Neural progenitor cell (in vitro differentiated cells): ENCODE results near the gene ECM2. TPM values are rescaled to one million over a fixed set of nuclear protein-coding genes. Genes with fewer than 3 reads are reported as not detected.

ENCODE experiments used
- DNase-seq: peaks from one replicate; pipeline ENCODE4 v3.0.0-alpha.2; 2016; ENCODE audit warnings: low spot score
- H2AFZ ChIP-seq: fragments of 200-600 bp; sonication (generic); replicated peaks from 2 replicates; pipeline ENCODE4 v1.6.1; 2016; ENCODE audit warnings: antibody characterized with exemption
- H3F3A ChIP-seq: fragments of 200-600 bp; sonication (generic); 2 replicates; pipeline ENCODE4 v1.6.1; 2016; ENCODE audit warnings: antibody characterized with exemption, low read depth
- H3K27ac ChIP-seq: fragments of 200-600 bp; sonication (generic); 2 replicates; pipeline ENCODE4 v1.5.1; 2016; ENCODE audit warnings: mild to moderate bottlenecking
- H3K27me3 ChIP-seq: fragments of 200-600 bp; sonication (generic); 2 replicates; pipeline ENCODE4 v1.6.1; 2016; ENCODE audit warnings: mild to moderate bottlenecking, moderate library complexity
- H3K36me3 ChIP-seq: fragments of 200-600 bp; sonication (generic); 2 replicates; pipeline ENCODE4 v1.5.1; 2016
- H3K4me1 ChIP-seq: fragments of 200-600 bp; sonication (generic); 2 replicates; pipeline ENCODE4 v1.6.1; 2016; ENCODE audit warnings: mixed run types
- H3K4me2 ChIP-seq: fragments of 200-600 bp; sonication (generic); 2 replicates; pipeline ENCODE4 v1.6.1; 2016
- H3K4me3 ChIP-seq: fragments of 200-600 bp; sonication (generic); 2 replicates; pipeline ENCODE4 v1.5.1; 2016
- H3K79me2 ChIP-seq: fragments of 200-600 bp; sonication (generic); 2 replicates; pipeline ENCODE4 v1.6.1; 2016; ENCODE audit warnings: low read depth
- H3K9ac ChIP-seq: fragments of 200-600 bp; sonication (generic); 2 replicates; pipeline ENCODE4 v1.6.1; 2016
- H3K9me3 ChIP-seq: fragments of 200-600 bp; sonication (generic); 2 replicates; pipeline ENCODE4 v1.5.1; 2016; ENCODE audit warnings: low read depth
- H4K20me1 ChIP-seq: fragments of 200-600 bp; sonication (generic); 2 replicates; pipeline ENCODE4 v1.6.1; 2016; ENCODE audit warnings: low read depth
- H3K27ac Mint-ChIP-seq: 3 replicates; pipeline ENCODE4 v1.8.0; 2021; ENCODE audit warnings: mixed read lengths
- H3K27me3 Mint-ChIP-seq: 2 replicates; pipeline ENCODE4 v1.8.0; 2022; ENCODE audit warnings: low read depth, mild to moderate bottlenecking, inconsistent platforms, moderate library complexity, mixed read lengths; ENCODE audit not compliant: insufficient read depth
- H3K36me3 Mint-ChIP-seq: 3 replicates; pipeline ENCODE4 v1.8.0; 2021; ENCODE audit warnings: mixed read lengths
- H3K4me1 Mint-ChIP-seq: 3 replicates; pipeline ENCODE4 v1.8.0; 2021; ENCODE audit warnings: mixed read lengths
- H3K4me3 Mint-ChIP-seq: 3 replicates; pipeline ENCODE4 v1.8.0; 2021; ENCODE audit warnings: mild to moderate bottlenecking, moderate library complexity, mixed read lengths
- H3K9me3 Mint-ChIP-seq: 3 replicates; pipeline ENCODE4 v1.8.0; 2020; ENCODE audit warnings: mixed read lengths
- CTCF ChIP-seq: fragments of 200-600 bp; sonication (generic); IDR thresholded peaks from 2 replicates; pipeline ENCODE4 v1.5.1; 2017; ENCODE audit warnings: antibody characterized with exemption, mild to moderate bottlenecking
- EZH2 ChIP-seq: fragments of 200-600 bp; sonication (generic); IDR thresholded peaks from 2 replicates; pipeline ENCODE4 v1.6.1; 2017; ENCODE audit warnings: antibody characterized with exemption, mild to moderate bottlenecking, moderate library complexity
- EZH2phosphoT487 ChIP-seq: fragments of 200-600 bp; sonication (generic); IDR thresholded peaks from 2 replicates; pipeline ENCODE4 v1.6.1; 2017; ENCODE audit warnings: antibody characterized with exemption
- total RNA-seq: library from RNA; depleted of rRNA; stranded (reverse); fragments of >200 nt; gene quantifications from 2 replicates; pipeline ENCODE4 v1.2.3, GENCODE V29; 2015; ENCODE audit warnings: low replicate concordance

ECM2 gene
- total RNA-seq, 1 donor from 2014 or later: not detected

- Histone ChIP-seq H3K4me1 (peaks cover 10% of the 10 kb centered on the region), H3K27ac (no peak overlapping the region), H3K4me3 (no peak overlapping the region), H4K20me1 (no peaks in the 10 kb centered on the region), H2AFZ (no peak overlapping the region), H3K36me3 (no peaks in the 10 kb centered on the region), H3K79me2 (no peaks in the 10 kb centered on the region), H3K27me3 (no peaks in the 10 kb centered on the region), H3K9ac (no peak overlapping the region), H3K4me2 (no peak overlapping the region), H3K9me3 (no peaks in the 10 kb centered on the region), H3F3A (no peaks in the 10 kb centered on the region)
- no peak for TF ChIP-seq EZH2phosphoT487
- no peak for TF ChIP-seq EZH2
- TF ChIP-seq CTCF: no peak
- H3K27ac Mint-ChIP-seq: no peak overlapping the region
- no peaks in the 10 kb centered on the region for H3K9me3 Mint-ChIP-seq
- no peaks in the 10 kb centered on the region for H3K27me3 Mint-ChIP-seq
- peaks cover 2% of the 10 kb centered on the region for H3K4me1 Mint-ChIP-seq
- no peak overlapping the region for H3K4me3 Mint-ChIP-seq
- DNase-seq: no peak
- no peaks in the 10 kb centered on the region for H3K36me3 Mint-ChIP-seq
These were observed 22.4 kb downstream of the ECM2 start for GRCh38 chr9:92513349-92513748.

DNA sequence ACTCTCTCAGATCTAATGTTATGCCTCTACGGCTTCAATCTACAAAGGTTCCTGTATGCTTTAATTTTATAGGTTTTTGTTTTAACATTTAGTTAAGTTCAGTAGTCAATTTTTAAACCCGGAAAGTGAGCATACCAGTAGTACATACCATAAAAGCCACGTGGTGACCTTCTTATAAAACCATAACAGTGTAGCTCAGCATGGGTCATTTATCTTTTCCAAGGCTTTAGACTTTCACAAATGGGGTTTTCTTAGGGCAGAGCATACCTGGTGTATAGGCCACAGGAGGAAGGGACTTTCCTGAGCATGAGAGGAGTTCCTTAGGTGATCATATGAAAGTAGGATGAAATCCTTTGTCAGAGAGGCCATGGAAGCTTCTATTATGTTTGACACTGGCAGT is 23.2 kb downstream of the ECM2 start:
- TF ChIP-seq EZH2: no peak
- no peak for TF ChIP-seq EZH2phosphoT487
- no peak for TF ChIP-seq CTCF
- Histone ChIP-seq H3K4me3 (no peak overlapping the region), H3K9me3 (no peaks in the 10 kb centered on the region), H2AFZ (no peak overlapping the region), H3F3A (no peaks in the 10 kb centered on the region), H3K79me2 (no peaks in the 10 kb centered on the region), H3K27me3 (no peaks in the 10 kb centered on the region), H3K4me2 (no peak overlapping the region), H4K20me1 (no peaks in the 10 kb centered on the region), H3K4me1 (peaks cover 10% of the 10 kb centered on the region), H3K9ac (no peak overlapping the region), H3K27ac (no peak overlapping the region), H3K36me3 (no peaks in the 10 kb centered on the region)
- no peaks in the 10 kb centered on the region for H3K36me3 Mint-ChIP-seq
- H3K4me1 Mint-ChIP-seq: peaks cover 2% of the 10 kb centered on the region
- H3K4me3 Mint-ChIP-seq: no peak overlapping the region
- no peak for DNase-seq
- H3K27ac Mint-ChIP-seq: no peak overlapping the region
- H3K9me3 Mint-ChIP-seq: no peaks in the 10 kb centered on the region
- H3K27me3 Mint-ChIP-seq: no peaks in the 10 kb centered on the region

GRCh38 chr9:92510747-92511146 is 25.0 kb downstream of the ECM2 start:
- Histone ChIP-seq H2AFZ (no peak overlapping the region), H4K20me1 (no peaks in the 10 kb centered on the region), H3K36me3 (no peaks in the 10 kb centered on the region), H3K27ac (no peak overlapping the region), H3K27me3 (no peaks in the 10 kb centered on the region), H3K4me1 (no peaks in the 10 kb centered on the region), H3K4me3 (no peak overlapping the region), H3K9ac (no peak overlapping the region), H3K79me2 (no peaks in the 10 kb centered on the region), H3K4me2 (no peak overlapping the region), H3K9me3 (no peaks in the 10 kb centered on the region), H3F3A (no peaks in the 10 kb centered on the region)
- Mint-ChIP-seq H3K36me3 (no peaks in the 10 kb centered on the region), H3K27me3 (peaks cover 2% of the 10 kb centered on the region), H3K4me1 (no peaks in the 10 kb centered on the region), H3K9me3 (no peaks in the 10 kb centered on the region), H3K27ac (no peak overlapping the region), H3K4me3 (no peak overlapping the region)
- TF ChIP-seq EZH2phosphoT487 (no peak), EZH2 (no peak), CTCF (no peak)
- DNase-seq: no peak
